GM13976 (cell line): ENCODE data around the gene COLEC12.

Source experiments
- DNase-seq: peaks from one replicate; pipeline ENCODE4 v3.0.0; 2012; ENCODE audit warnings: low spot score
- CTCF ChIP-seq: IDR thresholded peaks from 2 replicates; pipeline ENCODE4 v1.5.1; 2012; ENCODE audit warnings: borderline replicate concordance, mild to moderate bottlenecking; ENCODE audit not compliant: insufficient read depth; ENCODE audit errors: extremely low read depth, missing control alignments, control extremely low read depth
- in situ Hi-C: fragments of 300-500 bp; cut with MboI; formaldehyde crosslinking; loops from one replicate; pipeline ENCODE4 v1.12.0; 2022; ENCODE audit warnings: low sequenced_read_pairs, mixed read lengths, inconsistent platforms; ENCODE audit not compliant: unreplicated experiment

The COLEC12 gene

GRCh38 chr18:500632-501405, at the start of gene COLEC12:
Gene COLEC12 (minus strand): TSS chr18:500701. CDS start chr18:500514, 187 bp downstream.
- no peak for DNase-seq
- in situ Hi-C loops = no loop called here
- TF ChIP-seq CTCF = no peak

GRCh38 chr18:549967-550366, 49.5 kb upstream of the COLEC12 start:
- in situ Hi-C loops = no loop called here
- DNase-seq = no peak
- TF ChIP-seq CTCF = no peak

GRCh38 chr18:543447-544078, 43.1 kb upstream of the COLEC12 start:
- in situ Hi-C loops = no loop called here
- no peak for TF ChIP-seq CTCF

GRCh38 chr18:533995-534601, 33.6 kb upstream of the COLEC12 start:
- DNase-seq = no peak
- TF ChIP-seq CTCF = no peak
- in situ Hi-C loops = no loop called here

More at GRCh38 chr18:543447-544078, 43.1 kb upstream of the COLEC12 start:
- DNase-seq = no peak

GRCh38 chr18:532632-533031, 32.1 kb upstream of the COLEC12 start:
- in situ Hi-C loops = no loop called here
- no peak for DNase-seq
- no peak for TF ChIP-seq CTCF

GRCh38 chr18:532018-532417, 31.5 kb upstream of the COLEC12 start:
- DNase-seq = no peak
- TF ChIP-seq CTCF = no peak
- in situ Hi-C loops = no loop called here
